GM21447 (cell line): Measurements from ENCODE around the gene FKBP3.
"Not testable (repeated sequence)": the region's sequence is repeated elsewhere in the genome, so short reads cannot be mapped to it uniquely, and the experiment has no call there.

Experiments used
- ATAC-seq: cut with Tn5 transposase; IDR thresholded peaks from one replicate; pipeline ENCODE4 v1.9.1; 2021; ENCODE audit not compliant: unreplicated experiment

The FKBP3 gene

GRCh38 chr14:45134051-45134958 lies at the start of gene FKBP3:
FKBP3 (minus strand) TSS chr14:45134481; CDS start chr14:45134456, 25 bp downstream.
- ATAC-seq, result peak; percentile 89

GRCh38 chr14:45181806-45182205 lies 47.5 kb upstream of the FKBP3 start:
- no peak for ATAC-seq

GRCh38 chr14:45181329-45181728 lies 47.0 kb upstream of the FKBP3 start:
- no peak for ATAC-seq

GRCh38 chr14:45177076-45177475 lies 42.8 kb upstream of the FKBP3 start:
- ATAC-seq, result no peak

- no peak for ATAC-seq
Observed at GRCh38 chr14:45169906-45170305, 35.6 kb upstream of the FKBP3 start.

- no peak for ATAC-seq
Observed at GRCh38 chr14:45156067-45156466, 21.8 kb upstream of the FKBP3 start.

- ATAC-seq, result no peak
Observed at GRCh38 chr14:45150386-45150890, 16.2 kb upstream of the FKBP3 start.

GRCh38 chr14:45149602-45150001 lies 15.3 kb upstream of the FKBP3 start:
- no peak for ATAC-seq

- peak; percentile 56 for ATAC-seq
Observed at GRCh38 chr14:45145214-45145613, 10.9 kb upstream of the FKBP3 start.

- ATAC-seq, result peak; percentile 68
Observed at GRCh38 chr14:45144658-45145057, 10.4 kb upstream of the FKBP3 start.

GRCh38 chr14:45142083-45142482 lies 7.8 kb upstream of the FKBP3 start:
- not testable (repeated sequence) for ATAC-seq

GRCh38 chr14:45140661-45141187 lies 6.4 kb upstream of the FKBP3 start:
- no peak for ATAC-seq

GRCh38 chr14:45136399-45136798 lies 2.1 kb upstream of the FKBP3 start:
- no peak for ATAC-seq

- ATAC-seq, result peak; percentile 41
Observed at GRCh38 chr14:45135659-45136395, 1.5 kb upstream of the FKBP3 start, which contains the start of gene FANCM. FANCM (plus strand) TSS chr14:45135930; CDS start chr14:45136032, 102 bp downstream.

- ATAC-seq, result no peak
Observed at GRCh38 chr14:45135156-45135555, 875 bp upstream of the FKBP3 start.

- ATAC-seq, result no peak
Observed at GRCh38 chr14:45133683-45134050, 614 bp downstream of the FKBP3 start.

- ATAC-seq, result no peak
Observed at GRCh38 chr14:45128963-45129629, 5.2 kb downstream of the FKBP3 start.

- no peak for ATAC-seq
Observed at GRCh38 chr14:45125754-45126153, 8.5 kb downstream of the FKBP3 start.

GRCh38 chr14:45123271-45123670 lies 11.0 kb downstream of the FKBP3 start:
- no peak for ATAC-seq

GRCh38 chr14:45120096-45120495 lies 14.2 kb downstream of the FKBP3 start:
- ATAC-seq, result no peak

GRCh38 chr14:45118594-45118993 lies 15.7 kb downstream of the FKBP3 start:
- no peak for ATAC-seq
